DMS79 treated with DMSO at 0.1 percent for 48 hours (cell line): Measurements from ENCODE around the gene EHMT1.

Source experiments
- DNase-seq: peaks from one replicate; lab custom pipeline; 2025; lab: John Stamatoyannopoulos, UW

The EHMT1 gene

DNA sequence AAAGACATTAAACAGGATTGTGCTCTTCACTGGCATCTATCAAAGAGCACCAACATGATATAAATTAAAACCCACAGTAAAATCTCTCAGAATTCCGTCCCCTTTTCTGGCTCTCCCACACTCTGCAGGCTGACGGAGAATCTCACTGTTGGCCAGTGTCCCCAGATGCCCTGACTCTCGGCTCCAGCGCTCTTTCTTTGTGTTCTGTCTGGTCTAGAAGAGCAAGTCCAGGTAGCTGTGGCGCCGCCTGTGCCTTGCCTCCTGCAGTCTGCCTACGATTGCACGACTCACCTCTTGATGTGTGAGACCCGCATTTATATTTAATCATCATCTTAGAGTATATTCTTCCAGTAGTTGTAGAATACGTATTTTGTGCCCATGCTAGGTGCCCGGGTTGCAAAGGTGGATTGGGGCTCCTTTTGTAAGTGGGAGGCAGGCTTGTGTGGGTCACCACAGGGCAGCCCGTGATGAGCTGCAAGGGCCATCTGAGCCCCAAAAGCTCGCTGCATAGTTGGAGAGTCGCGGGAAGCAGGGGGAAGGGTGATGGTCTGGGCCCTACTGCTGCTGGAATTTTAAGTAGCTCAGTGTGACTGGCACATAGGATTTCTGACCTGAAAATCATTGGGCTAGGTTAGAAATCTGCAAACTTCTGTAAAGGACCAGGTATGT lies 55.6 kb downstream of the EHMT1 start:
- DNase-seq: no peak

DNA sequence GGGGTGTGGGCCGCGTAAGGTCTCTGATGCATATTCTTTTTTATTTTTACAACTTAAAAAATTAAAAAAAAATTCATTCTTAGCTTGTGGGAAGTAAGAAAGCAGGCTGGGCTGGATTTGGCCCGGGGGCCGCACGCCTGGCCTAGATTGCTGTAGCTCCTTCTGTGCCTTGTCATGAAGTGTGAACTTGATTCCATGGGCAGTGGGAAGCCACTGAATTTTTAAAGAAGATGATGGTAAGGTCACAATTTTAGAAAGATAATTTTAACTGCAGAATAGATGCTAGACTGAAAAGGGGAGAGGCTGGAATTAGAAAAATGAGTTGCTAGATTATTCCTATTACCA lies 56.1 kb downstream of the EHMT1 start:
- no peak for DNase-seq

DNA sequence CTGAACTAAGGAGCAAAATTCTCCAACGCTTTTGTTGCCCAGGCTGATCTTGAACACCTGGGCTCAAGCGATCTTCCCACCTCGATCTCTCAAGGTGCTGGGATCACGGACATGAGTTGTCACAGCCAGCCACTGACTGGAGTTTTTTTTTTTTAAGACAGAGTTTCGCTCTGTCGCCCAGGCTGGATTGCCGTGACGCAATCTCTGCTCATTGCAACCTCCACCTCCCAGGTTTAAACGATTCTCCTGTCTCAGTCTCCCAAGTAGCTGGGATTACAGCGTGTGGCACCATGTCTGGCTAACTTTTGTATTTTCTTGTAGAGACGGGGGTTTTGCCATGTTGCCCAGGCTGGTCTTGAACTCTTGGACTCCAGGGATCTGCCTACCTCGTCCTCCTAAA lies 58.2 kb downstream of the EHMT1 start:
- no peak for DNase-seq

- no peak for DNase-seq
Measured at GRCh38 chr9:137678202-137678601, 59.4 kb downstream of the EHMT1 start.

DNA sequence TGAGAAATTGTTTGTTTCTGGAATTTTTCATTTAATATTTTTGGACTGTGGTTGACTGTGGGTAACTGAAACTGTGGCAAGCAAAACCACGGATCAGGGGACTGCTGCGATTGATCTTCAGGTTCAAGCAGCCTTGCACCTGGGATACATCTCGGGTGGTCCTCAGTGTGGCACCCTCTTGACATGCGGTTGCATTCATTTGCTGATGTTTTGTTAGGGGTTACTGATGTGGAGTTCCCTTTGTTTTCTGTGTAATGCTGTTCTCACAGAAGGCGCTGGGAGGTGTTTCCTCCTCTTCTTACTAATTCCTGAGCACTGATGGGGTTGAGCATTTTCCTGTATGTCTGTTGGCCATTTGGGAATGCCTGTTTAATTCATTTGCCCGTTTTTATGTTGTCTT lies 60.4 kb downstream of the EHMT1 start:
- no peak for DNase-seq

GRCh38 chr9:137679695-137680305 lies 61.0 kb downstream of the EHMT1 start:
- no peak for DNase-seq

DNA sequence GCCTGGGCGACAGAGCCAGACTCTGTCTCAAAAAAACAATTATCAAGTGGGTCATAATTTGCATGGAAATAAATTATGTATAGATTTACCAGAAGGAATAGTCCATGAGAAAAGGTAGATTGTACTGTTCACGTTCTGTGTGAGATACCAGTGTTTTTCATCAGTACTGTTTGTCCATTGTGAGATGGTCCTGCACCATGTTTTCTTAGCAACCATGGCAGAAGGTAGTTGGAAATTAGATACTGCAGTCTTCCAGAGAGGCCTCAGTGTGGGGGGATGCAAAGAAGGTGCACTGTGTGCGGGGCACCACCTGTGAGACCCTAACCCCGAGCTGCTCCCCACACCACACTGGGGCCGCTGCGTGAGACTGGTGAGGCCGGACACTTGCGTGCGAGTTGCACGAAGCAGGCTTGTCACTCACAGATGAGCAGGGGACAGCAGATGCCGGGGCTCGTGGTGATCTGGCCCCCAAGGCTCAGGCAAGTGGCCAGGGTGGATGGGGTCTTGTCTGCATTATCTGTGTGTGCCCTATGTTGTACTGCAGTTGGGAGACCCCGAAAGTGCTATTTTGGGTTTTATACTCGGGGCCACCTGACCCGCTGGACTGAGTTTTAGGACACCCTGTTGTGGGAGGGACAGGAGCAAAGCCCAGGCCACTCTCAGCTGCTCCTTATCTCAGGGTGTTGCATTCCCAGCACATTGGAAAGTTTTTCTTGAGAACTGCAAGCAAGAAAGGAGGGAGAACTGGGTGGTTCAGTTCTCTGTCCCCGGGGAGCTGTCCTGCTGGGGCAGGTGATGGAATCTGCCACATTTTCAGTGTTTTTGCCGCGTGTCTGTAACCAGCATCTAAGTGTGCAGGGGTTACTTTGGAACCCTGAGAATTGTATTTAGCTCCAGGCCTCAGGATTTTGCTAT lies 61.9 kb downstream of the EHMT1 start:
- DNase-seq: no peak

- DNase-seq: peak; percentile 81
Measured at GRCh38 chr9:137682428-137683105, 63.8 kb downstream of the EHMT1 start.

DNA sequence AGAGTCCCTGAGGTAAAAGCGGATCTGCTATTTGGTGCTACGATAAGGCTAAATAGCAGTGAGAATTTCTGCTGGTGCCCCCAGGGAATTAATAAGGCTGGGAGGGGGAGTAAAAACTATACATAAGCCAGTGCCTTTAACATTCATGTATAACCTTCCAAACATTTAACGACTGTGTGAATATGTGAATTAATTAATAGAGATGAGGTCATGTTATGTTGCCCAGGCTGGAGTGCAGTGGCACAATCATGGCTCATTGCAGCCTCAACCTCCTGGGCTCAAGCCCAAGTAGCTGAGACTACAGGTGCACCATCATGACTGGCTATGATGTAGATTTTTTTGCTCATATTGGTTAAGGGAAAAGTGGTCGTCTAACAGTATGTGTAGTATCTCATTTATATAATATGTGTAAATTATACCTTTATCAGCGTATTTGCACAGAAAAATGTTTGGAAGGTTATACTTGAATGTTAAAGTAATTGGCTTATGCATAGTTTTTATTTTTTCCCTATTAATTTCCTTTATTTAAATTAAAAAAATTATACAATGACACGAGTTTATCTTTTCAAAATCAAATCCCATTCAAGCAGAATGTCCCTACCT lies 64.6 kb downstream of the EHMT1 start:
- no peak for DNase-seq

- peak; percentile 59 for DNase-seq
Measured at GRCh38 chr9:137685035-137685740, 66.4 kb downstream of the EHMT1 start.

DNA sequence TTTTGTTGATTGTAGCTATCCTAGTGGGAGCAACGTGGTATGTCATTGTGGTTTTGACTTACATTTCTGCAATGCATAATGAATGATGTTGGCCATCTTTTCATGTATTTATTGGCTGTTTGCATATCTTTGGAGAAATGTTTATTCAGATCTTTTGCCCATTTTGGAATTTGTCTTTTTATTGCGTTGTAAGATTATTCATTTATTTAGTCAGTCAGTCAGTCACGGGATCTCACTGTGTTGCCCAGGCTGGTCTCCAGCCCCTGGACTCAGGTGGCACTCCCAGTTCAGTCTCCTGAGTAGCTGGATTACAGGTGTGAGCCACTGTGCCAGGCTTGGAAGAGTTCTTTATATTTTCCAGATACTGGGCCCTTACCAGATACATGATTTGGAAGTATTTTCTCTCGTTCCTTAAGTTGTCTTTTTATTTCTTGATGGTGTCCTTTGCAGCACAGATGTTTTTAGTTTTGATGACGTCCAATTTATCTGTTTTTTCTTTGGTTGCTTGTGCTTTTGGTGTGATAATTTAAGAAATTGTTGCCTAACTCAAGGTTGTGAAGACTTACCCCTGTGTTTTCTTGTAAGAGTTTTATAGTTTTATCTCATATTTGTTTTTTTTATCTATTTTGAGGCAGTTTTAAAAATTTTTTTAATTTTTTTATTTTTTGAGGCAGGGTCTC lies 67.1 kb downstream of the EHMT1 start:
- DNase-seq: no peak

- DNase-seq: no peak
Measured at GRCh38 chr9:137688261-137688660, 69.5 kb downstream of the EHMT1 start.

- no peak for DNase-seq
Measured at GRCh38 chr9:137688725-137689124, 69.9 kb downstream of the EHMT1 start.

DNA sequence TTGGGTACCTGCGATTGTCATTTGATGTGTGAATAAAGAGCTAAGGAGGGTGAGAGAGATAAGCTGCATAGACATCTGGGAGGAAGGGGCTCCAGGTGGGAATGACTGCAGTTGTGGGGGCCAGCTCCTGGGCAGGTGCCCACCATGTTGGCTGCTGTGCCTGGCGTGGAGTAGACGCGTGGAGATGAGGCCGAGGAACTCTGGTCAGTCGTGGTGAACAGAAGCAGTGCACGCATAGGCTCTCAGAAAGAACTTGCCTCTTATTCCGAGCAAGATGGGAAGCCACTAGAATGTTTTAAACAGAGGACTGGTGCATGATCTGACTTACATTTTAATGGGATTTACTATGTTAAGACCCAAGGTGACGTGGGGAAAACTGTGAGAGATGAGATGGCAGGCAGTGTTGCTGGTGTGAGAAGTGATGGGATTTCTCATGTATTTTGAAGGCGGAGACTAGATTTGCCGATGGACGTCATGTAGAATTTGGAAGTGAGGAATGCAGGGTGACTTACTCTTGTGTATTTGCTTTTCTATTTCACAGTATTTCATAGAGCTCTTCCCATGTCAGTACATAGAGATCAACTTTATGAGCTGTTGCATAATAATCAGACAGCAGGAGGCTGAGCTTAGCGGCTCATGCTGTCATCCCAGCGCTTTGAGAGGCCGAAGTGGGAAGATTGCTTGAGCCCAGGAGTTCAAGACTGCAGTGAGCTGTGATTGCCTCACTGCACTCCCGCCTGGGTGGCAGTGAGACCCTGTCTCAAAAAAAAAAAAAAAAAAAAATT lies 71.1 kb downstream of the EHMT1 start:
- no peak for DNase-seq

DNA sequence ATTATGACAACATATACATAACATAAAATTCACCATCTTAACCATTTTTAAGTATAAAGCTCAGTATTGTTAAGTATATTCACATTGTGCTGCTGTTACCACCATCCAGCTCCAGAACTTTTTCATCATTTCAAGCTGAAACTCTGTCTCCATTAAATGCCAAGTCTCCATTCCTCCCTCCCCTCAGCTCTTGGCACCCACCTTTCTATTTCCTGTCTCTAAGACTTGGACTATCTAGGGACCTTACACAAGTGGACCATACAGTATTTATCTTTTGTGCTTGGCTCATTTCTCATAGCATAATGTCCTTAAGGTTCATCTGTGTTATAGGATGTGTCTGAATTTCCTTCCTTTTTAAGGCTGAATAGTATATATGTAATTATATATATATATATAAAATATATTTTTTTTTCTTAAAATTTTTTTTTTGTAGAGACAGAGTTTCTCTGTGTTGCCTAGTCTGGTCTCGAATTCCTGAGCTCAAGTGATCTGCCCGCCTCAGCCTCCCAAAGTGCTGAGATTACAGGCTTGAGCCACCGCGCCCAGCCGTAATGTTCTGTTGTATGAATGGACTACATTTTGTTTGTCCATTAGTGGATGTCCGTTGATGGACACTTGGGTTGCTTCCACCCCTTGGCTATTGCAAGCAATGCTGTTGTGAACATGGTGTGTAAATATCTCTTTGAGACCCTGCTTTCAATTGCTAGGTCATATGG lies 72.3 kb downstream of the EHMT1 start:
- no peak for DNase-seq

- DNase-seq: peak; percentile 96
Measured at GRCh38 chr9:137691646-137692351, 73.0 kb downstream of the EHMT1 start.

- DNase-seq: no peak
Measured at GRCh38 chr9:137694236-137694959, 75.6 kb downstream of the EHMT1 start.
